GM18499 (cell line): ENCODE results near the gene SLC25A38.
A peak's percentile ranks its signal among the peaks of the same experiment; 100 is the strongest.
"Not testable (repeated sequence)": the region's sequence is repeated elsewhere in the genome, so short reads cannot be mapped to it uniquely, and the experiment has no call there.

Source experiments
- ATAC-seq: cut with Tn5 transposase; IDR thresholded peaks from one replicate; pipeline ENCODE4 v1.9.1; 2021; ENCODE audit warnings: moderate number of reproducible peaks; ENCODE audit not compliant: insufficient read depth, unreplicated experiment

SLC25A38 gene

DNA sequence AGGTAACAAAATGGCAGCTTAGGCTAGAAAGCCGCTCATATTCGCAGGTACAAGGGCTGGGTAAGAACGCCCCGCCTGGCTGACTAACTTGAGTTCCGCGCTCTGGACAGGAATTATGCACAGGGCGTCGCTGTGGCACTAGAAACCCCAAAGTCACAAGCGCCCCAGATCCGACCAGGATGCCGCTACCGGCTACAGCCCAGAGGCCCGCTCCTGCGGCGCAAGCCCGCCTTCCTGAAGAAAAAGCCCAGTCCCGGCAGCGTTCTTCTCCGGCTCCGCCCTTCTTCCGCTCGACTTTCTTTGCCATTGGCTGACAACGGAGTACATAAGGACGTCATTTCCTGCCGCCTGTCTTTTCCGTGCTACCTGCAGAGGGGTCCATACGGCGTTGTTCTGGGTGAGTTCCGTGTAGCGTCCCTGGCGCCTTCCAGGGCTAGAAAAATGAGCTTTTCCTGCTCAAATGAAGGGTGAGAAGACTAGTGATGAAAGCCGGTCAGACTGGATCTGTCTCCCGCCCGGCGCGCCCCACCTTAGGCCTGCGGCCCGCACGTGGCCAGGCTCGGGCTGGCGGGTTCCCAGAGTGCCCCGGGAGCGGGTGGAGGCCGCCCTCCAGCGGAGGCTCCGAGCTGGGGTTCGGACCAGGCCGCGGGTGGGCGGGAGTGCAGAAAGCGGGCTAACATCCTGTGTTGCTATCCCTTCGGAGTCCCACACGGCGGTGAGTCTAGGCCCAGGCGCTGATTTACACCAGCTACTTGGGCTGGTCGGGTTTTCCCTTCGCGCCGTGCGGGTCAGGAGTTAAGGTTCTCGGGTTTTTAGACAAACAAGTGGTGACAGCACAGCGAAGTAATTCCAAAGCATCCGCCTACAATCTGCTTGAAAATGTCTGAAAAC, 23.4 kb downstream of the SLC25A38 start, which contains the start of gene RPSA:
Gene RPSA, plus strand, starts transcription at position 353 of the 891 bp plus-strand sequence. CDS start 934 bp downstream, outside the sequence.
- peak; percentile 76 for ATAC-seq

GRCh38 chr3:39407259-39407629, 24.1 kb downstream of the SLC25A38 start:
- no peak for ATAC-seq

GRCh38 chr3:39407773-39408492, 24.8 kb downstream of the SLC25A38 start:
- no peak for ATAC-seq

DNA sequence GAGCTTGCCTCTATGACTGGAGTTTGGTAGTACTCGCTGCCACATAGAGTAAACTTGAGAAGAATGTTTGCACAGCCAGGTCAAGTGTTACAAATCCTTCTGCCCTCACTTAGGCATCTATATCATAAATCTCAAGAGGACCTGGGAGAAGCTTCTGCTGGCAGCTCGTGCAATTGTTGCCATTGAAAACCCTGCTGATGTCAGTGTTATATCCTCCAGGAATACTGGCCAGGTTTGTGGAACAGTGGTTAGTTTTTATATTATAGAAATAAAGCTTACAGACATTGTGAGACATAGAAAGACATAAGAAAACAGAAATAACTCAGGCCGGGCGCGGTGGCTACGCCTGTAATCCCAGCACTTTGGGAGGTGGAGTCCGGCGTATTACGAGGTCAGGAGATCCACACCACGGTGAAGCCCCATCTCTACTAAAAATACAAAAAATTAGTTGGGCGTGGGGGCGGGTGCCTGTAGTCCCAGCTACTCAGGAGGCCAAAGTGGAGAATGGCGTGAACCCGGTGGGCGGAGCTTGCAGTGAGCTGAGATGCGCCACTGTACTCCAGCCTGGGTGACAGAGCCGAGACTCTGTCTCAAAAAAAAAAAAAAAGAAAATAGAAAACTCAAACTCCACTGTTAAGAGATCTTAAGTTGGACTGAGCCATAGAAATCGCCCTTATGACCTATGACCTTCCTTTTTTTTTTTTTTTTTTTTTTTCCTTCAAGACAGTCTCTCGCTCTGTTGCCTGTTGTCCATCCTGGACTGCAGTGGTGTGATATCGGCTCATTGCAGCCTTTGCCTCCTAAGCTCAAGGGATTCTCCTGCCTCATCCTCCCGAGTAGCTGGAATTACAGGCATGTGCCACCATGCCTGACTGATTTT, 25.6 kb downstream of the SLC25A38 start:
- ATAC-seq: no peak

GRCh38 chr3:39409514-39410136, 26.5 kb downstream of the SLC25A38 start:
- ATAC-seq: no peak

DNA sequence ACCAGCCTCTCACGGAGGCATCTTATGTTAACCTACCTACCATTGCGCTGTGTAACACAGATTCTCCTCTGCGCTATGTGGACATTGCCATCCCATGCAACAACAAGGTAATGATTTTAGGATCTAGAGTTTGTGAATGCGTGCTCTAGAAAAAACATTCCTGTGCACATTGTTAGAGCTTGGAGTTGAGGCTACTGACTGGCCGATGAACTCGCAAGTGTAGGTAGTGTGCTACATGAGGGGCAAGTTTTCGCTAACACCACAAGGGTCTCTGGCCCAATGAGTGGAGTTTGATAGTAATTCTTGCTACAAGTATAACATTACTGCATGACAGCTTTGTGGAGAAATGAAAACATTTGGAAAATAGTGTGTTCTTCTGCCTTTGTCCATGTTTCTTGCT, 27.7 kb downstream of the SLC25A38 start:
- ATAC-seq: no peak

GRCh38 chr3:39412668-39413260, 29.6 kb downstream of the SLC25A38 start:
- ATAC-seq: no peak

DNA sequence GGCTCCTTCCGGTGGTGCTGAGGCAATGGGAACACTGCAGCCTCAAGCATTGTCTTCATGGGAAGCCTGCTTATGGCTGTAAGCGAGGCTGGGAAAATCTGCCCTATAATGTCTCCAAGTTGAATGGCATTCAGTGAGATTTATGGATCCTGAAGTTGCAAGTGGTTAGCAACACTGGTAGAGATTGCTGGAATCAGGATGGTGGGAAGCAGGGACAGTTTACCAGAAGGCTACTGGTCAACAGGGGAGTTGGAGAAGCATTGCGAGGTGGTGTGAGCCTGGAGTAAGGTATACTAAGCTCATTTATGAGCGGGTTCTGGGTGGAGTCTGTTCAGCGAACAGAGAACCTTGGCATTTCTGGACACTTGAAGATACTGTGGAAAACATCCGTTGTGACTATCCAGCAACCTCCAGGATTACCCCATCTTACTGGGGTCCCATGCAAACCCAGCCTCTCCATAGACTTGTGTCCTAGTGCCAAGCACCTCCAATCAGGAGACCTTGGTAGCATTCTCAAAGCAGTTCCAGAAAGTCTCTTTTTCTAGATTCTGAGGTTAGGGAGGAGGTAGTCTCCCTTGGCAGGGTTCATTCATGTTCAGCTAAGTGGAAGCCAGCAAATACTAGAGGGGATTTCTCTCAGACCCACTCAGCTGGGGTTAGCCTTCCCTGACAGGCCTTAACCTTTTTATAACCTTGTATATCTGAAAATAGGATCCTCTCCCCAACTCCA, 30.7 kb downstream of the SLC25A38 start:
- no peak for ATAC-seq

DNA sequence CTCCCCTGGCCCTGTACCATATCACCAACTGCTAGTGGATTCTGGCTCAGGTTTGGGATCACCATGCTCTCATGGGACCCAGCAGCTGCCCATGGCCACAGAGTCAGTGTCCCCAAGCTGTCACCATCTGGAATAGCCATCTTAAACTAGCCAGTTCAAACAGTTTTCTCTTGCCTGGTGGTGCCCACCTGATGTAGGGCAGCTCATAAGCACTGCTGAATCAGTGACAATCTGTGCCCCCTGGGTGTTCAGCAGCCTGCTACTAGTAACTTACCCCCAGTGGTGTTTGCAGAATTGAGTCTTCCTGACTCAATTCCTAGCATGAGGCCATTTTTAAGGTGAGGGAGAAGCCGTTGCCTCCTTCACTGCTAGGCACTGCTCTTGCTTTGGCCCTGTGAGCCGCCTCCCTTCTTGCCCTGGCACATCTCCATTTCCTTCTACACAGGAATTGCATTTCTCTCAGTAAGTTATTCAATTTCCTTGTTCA, 31.3 kb downstream of the SLC25A38 start:
- no peak for ATAC-seq

- not testable (repeated sequence) for ATAC-seq
Measured at GRCh38 chr3:39415302-39415701, 32.1 kb downstream of the SLC25A38 start.

DNA sequence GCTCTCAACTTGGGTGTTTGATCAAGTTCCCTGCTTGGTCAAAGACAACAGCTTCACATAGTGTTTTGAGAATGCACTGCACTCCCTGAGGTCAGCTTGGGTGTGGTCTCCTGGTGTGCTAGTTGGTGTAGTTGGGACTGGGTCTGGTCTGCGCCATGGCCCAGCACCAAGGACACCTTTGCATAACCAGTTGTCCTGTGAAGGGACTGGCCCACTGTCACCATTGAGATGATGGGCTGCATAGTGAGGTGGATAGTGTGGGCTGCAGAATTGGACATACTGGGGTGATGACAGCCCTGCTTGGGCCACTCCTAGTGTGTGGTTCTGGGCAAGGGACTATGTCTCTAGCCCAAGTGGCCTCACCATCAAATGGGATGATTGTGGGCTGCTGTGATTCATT, 32.8 kb downstream of the SLC25A38 start:
- no peak for ATAC-seq

GRCh38 chr3:39416998-39417397, 33.8 kb downstream of the SLC25A38 start:
- not testable (repeated sequence) for ATAC-seq

DNA sequence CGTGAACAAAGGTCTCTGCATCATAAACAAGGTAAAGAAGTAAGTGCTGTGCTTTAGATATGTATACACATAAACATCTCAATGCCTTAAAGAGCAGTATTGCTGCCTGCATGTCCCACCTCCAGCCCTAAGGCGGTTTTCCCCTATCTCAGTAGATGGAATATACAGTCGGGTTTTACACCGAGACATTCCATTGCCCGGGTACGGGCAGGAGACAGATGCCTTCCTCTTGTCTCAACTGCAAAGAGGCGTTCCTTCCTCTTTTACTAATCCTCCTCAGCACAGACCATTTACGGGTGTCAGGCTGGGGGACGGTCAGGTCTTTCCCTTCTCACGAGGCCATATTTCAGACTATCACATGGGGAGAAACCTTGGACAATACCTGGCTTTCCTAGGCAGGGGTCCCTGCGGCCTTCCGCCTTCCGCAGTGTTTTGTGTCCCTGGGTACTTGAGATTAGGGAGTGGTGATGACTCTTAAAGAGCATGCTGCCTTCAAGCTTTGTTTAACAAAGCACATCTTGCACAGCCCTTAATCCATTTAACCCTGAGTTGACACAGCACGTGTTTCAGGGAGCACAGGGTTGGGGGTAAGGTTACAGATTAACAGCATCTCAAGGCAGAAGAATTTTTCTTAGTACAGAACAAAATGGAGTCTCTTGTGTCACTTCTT, 35.5 kb downstream of the SLC25A38 start:
- ATAC-seq: not testable (repeated sequence)

DNA sequence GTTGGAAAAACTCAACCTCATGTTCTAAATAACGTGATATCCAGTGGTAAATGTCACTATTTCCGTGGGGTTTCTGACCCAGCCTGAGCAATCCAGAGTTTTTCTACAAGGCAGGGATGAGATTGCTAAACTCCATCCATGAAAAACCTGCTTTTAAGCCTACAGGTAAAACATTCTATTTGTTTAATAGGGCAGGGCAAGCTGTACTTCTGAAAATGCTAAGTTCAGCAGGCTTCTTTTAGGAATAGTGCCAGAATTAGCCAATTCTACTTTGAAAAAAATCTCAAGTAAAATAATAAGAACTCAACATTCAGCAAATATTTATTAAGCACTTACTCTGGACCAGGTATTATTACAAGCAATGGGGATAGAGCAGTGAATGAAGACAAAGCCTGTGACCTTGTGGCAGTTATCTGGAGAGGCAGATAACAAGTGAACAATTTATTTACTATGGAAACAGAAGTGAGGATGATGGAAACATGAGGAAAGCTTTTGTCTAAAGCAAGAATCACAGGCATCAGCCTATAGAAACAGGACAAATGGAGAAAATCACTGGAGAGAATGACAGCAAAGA, 36.7 kb downstream of the SLC25A38 start:
- no peak for ATAC-seq

DNA sequence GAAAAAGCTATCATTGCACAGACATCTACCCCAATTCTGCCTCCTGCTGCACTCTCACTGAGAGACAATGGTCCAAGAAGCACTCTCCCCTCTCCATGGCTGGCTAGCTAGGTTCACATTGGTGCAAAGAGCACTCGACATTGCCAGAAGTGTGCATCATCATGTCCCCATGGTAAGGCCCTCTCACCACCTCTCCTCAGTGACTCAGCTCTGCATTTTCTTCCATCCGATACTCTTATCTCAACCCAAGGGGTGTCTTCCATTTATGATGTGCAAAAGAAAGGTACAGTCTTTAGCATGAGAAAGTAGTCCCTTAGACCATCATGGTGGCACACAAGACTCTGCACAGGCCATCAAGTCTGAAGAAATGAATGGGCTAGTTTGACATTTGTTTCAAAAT, 37.4 kb downstream of the SLC25A38 start:
- ATAC-seq: no peak

GRCh38 chr3:39423436-39423970, 40.3 kb downstream of the SLC25A38 start:
- ATAC-seq: no peak

DNA sequence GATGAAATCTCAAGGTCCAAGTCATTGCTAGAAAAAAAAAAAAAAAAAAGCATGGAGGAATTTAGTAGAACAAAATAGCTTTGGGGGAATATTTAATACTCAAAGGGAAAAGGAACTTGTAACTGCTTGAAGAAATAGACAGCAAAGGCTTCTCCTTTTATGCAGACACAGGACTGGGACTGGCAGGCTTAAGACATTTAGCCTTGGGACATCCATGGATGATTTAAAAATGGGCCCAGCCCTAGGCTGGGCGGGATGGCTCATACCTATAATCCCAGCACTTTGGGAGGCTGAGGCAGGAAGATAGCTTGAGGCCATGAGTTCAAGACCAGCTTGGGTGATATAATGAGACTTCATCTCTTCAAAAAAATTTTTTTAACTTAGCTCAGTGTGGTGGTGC, 43.1 kb downstream of the SLC25A38 start:
- no peak for ATAC-seq

DNA sequence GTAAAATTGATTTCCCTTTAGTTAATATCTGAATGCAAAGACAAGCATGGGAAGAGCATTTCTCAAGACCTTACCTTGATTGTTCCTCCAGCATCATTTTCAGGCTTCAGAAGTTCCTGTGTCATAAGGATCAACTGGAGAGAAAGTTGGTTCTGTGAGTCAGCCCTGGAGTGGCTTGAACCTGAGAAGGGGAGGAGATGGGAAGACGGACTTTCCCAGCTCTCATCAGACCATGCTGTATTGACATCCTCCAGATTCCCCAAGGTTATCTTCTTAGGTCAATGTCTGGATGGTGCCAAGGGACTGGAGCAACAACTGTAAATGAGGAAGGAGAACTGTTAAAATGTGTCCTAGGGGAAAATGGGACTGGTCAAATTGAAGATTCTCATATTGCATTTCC, 44.3 kb downstream of the SLC25A38 start:
- ATAC-seq: no peak
